Anterior cingulate cortex (tissue), 58 donors: ENCODE results near the gene KCNQ1OT1.

ENCODE experiments used
- DNase-seq, 58 donors: peaks; one replicate each; lab custom pipeline; 2025; lab: John Stamatoyannopoulos, UW

The KCNQ1OT1 gene

GRCh38 chr11:2724104-2724503 lies 24.3 kb upstream of the KCNQ1OT1 start:
- DNase-seq: no peak

- no peak for DNase-seq
Measured at GRCh38 chr11:2722955-2723354, 23.2 kb upstream of the KCNQ1OT1 start.

GRCh38 chr11:2721210-2721916 lies 21.6 kb upstream of the KCNQ1OT1 start:
- DNase-seq: no peak

- no peak for DNase-seq
Measured at GRCh38 chr11:2719831-2720590, 20.2 kb upstream of the KCNQ1OT1 start.

- DNase-seq: no peak
Measured at GRCh38 chr11:2718817-2719438, 19.1 kb upstream of the KCNQ1OT1 start.

GRCh38 chr11:2717561-2718325 lies 17.9 kb upstream of the KCNQ1OT1 start:
- no peak for DNase-seq

GRCh38 chr11:2716376-2717095 lies 16.7 kb upstream of the KCNQ1OT1 start:
- no peak for DNase-seq

- no peak for DNase-seq
Measured at GRCh38 chr11:2715716-2716350, 16.0 kb upstream of the KCNQ1OT1 start.

- no peak for DNase-seq
Measured at GRCh38 chr11:2714871-2715270, 15.1 kb upstream of the KCNQ1OT1 start.

GRCh38 chr11:2714463-2714800 lies 14.6 kb upstream of the KCNQ1OT1 start:
- DNase-seq: no peak

- DNase-seq: no peak
Measured at GRCh38 chr11:2713661-2714462, 14.1 kb upstream of the KCNQ1OT1 start.

GRCh38 chr11:2713094-2713493 lies 13.3 kb upstream of the KCNQ1OT1 start:
- DNase-seq: no peak

- no peak for DNase-seq
Measured at GRCh38 chr11:2711161-2711560, 11.4 kb upstream of the KCNQ1OT1 start.

GRCh38 chr11:2709429-2709828 lies 9.6 kb upstream of the KCNQ1OT1 start:
- DNase-seq: no peak

GRCh38 chr11:2708757-2709281 lies 9.0 kb upstream of the KCNQ1OT1 start:
- no peak for DNase-seq

- peak in 2 of 58 donors; percentile 8 to 32 for DNase-seq
Measured at GRCh38 chr11:2708151-2708581, 8.4 kb upstream of the KCNQ1OT1 start.

- no peak for DNase-seq
Measured at GRCh38 chr11:2707736-2708135, 7.9 kb upstream of the KCNQ1OT1 start.

- no peak for DNase-seq
Measured at GRCh38 chr11:2706321-2706720, 6.5 kb upstream of the KCNQ1OT1 start.
